Trophoblast cell (in vitro differentiated cells and primary cell): ENCODE results near the gene IPO8. TPM values are rescaled to one million over a fixed set of nuclear protein-coding genes. Genes with fewer than 3 reads are reported as not detected.

ENCODE experiments used
- DNase-seq, 2 donors: peaks; one replicate each; pipeline ENCODE4 v3.0.0-alpha.2; 2016
- H2AFZ ChIP-seq: 2 replicates; pipeline ENCODE4 v1.6.1; 2013; ENCODE audit warnings: low read length, moderate library complexity, mild to moderate bottlenecking; ENCODE audit not compliant: insufficient read depth, poor library complexity
- H2AK5ac ChIP-seq: 2 replicates; pipeline ENCODE4 v1.6.1; 2013; ENCODE audit warnings: mild to moderate bottlenecking, low read length
- H2BK120ac ChIP-seq: 2 replicates; pipeline ENCODE4 v1.6.1; 2013; ENCODE audit warnings: low read length, mild to moderate bottlenecking, moderate library complexity; ENCODE audit not compliant: insufficient read depth, poor library complexity
- H2BK12ac ChIP-seq: 2 replicates; pipeline ENCODE4 v1.6.1; 2013; ENCODE audit warnings: mild to moderate bottlenecking, low read length, moderate library complexity
- H2BK5ac ChIP-seq: 2 replicates; pipeline ENCODE4 v1.6.1; 2013; ENCODE audit warnings: low read length, low read depth, moderate library complexity, mild to moderate bottlenecking; ENCODE audit not compliant: poor library complexity
- H3K14ac ChIP-seq: 2 replicates; pipeline ENCODE4 v1.6.1; 2013; ENCODE audit warnings: mild to moderate bottlenecking, low read length
- H3K18ac ChIP-seq: 2 replicates; pipeline ENCODE4 v1.6.1; 2013; ENCODE audit warnings: mild to moderate bottlenecking, low read length
- H3K23ac ChIP-seq: 2 replicates; pipeline ENCODE4 v1.6.1; 2013; ENCODE audit warnings: low read length
- H3K27ac ChIP-seq: 2 replicates; pipeline ENCODE4 v1.5.1; 2013; ENCODE audit warnings: low read depth, mild to moderate bottlenecking, inconsistent platforms, low read length, moderate library complexity
- H3K27me3 ChIP-seq: 2 replicates; pipeline ENCODE4 v1.6.1; 2013; ENCODE audit warnings: inconsistent platforms, mild to moderate bottlenecking, low read length, moderate library complexity; ENCODE audit not compliant: insufficient read depth
- H3K36me3 ChIP-seq, 2 experiments: 1 replicate in 1 of 2; 2 replicates in 1 of 2; pipeline ENCODE4 v1.6.1; 2013; ENCODE audit warnings: low read length in 2 of 2, mild to moderate bottlenecking in 2 of 2, moderate library complexity in 1 of 2; ENCODE audit not compliant: insufficient read depth in 2 of 2, control insufficient read depth in 1 of 2
- H3K4ac ChIP-seq: 2 replicates; pipeline ENCODE4 v1.6.1; 2013; ENCODE audit warnings: low read depth, mild to moderate bottlenecking, low read length, moderate library complexity
- H3K4me1 ChIP-seq, 2 experiments: 1 replicate in 1 of 2; 2 replicates in 1 of 2; pipeline ENCODE4 v1.6.1; 2013; ENCODE audit warnings: low read length in 2 of 2, mild to moderate bottlenecking in 2 of 2, moderate library complexity in 1 of 2; ENCODE audit not compliant: insufficient read depth in 2 of 2, control insufficient read depth in 1 of 2
- H3K4me2 ChIP-seq: 2 replicates; pipeline ENCODE4 v1.6.1; 2013; ENCODE audit warnings: inconsistent platforms, mild to moderate bottlenecking, low read length, moderate library complexity
- H3K4me3 ChIP-seq: 2 replicates; pipeline ENCODE4 v1.5.1; 2013; ENCODE audit warnings: mild to moderate bottlenecking, low read depth, low read length, inconsistent platforms
- H3K79me1 ChIP-seq: one replicate; pipeline ENCODE4 v1.6.1; 2013; ENCODE audit warnings: low read length
- H3K79me2 ChIP-seq: 2 replicates; pipeline ENCODE4 v1.6.1; 2013; ENCODE audit warnings: low read length, mild to moderate bottlenecking; ENCODE audit not compliant: control insufficient read depth, insufficient read depth, poor library complexity
- H3K9ac ChIP-seq: 2 replicates; pipeline ENCODE4 v1.6.1; 2013; ENCODE audit warnings: mild to moderate bottlenecking, low read length
- H3K9me3 ChIP-seq: 2 replicates; pipeline ENCODE4 v1.6.1; 2013; ENCODE audit warnings: low read depth, mild to moderate bottlenecking, control low read depth, inconsistent platforms, low read length; ENCODE audit not compliant: insufficient read depth
- H4K12ac ChIP-seq: 2 replicates; pipeline ENCODE4 v1.6.1; 2013; ENCODE audit warnings: low read depth, mild to moderate bottlenecking, low read length, moderate library complexity
- H4K8ac ChIP-seq: 2 replicates; pipeline ENCODE4 v1.6.1; 2013; ENCODE audit warnings: low read depth, mild to moderate bottlenecking, low read length, moderate library complexity
- H4K91ac ChIP-seq: one replicate; pipeline ENCODE4 v1.6.1; 2013; ENCODE audit warnings: low read depth, mild to moderate bottlenecking, low read length, moderate library complexity
- WGBS: extraction: QIAGEN DNeasy Blood & Tissue Kit; methylation state at CpG from one replicate; pipeline ENCODE4 v1.1.7; 2013; ENCODE audit warnings: missing lambda C conversion rate; ENCODE audit not compliant: insufficient read length, insufficient coverage; ENCODE audit errors: extremely low coverage; 5-methylcytosine and 5-hydroxymethylcytosine counted together
- polyA plus RNA-seq: library from polyadenylated mRNA; stranded (reverse); fragments of 200-250 nt; gene quantifications from 2 replicates; pipeline ENCODE4 v1.2.3, GENCODE V29; 2013

Gene IPO8
- 16.2 and 16.7 TPM in 2 replicates for polyA plus RNA-seq

GRCh38 chr12:30695199-30696102 lies at the start of gene IPO8:
TSS of gene IPO8 (minus strand) at chr12:30695869. CDS start at chr12:30695647, 222 bp downstream.
- H3K79me2 ChIP-seq = peaks cover 5% of the 10 kb centered on the region
- peak; percentile 84 to 91 for DNase-seq
- peak within 1 kb of the TSS; percentile 30 for H3K27ac ChIP-seq
- H2BK120ac ChIP-seq = peak within 1 kb of the TSS; percentile 75
- H3K9ac ChIP-seq = peak within 1 kb of the TSS; percentile 75
- H2AK5ac ChIP-seq = peak within 1 kb of the TSS; percentile 9
- H3K14ac ChIP-seq = peak within 1 kb of the TSS; percentile 84
- peak within 1 kb of the TSS; percentile 88 for H3K18ac ChIP-seq
- H3K27me3 ChIP-seq = no peaks in the 10 kb centered on the region
- no peak within 1 kb of the TSS for H3K23ac ChIP-seq
- H3K4me2 ChIP-seq = peak within 1 kb of the TSS; percentile 87
- H3K4ac ChIP-seq = peak within 1 kb of the TSS; percentile 75
- no CpG with 5 or more reads among the region's 71 CpGs for WGBS
- H2BK5ac ChIP-seq = peak within 1 kb of the TSS; percentile 80
- H3K4me1 ChIP-seq = peaks cover 4 to 8% of the 10 kb centered on the region in 2 experiments
- no peaks in the 10 kb centered on the region for H3K36me3 ChIP-seq
- H3K79me1 ChIP-seq = peaks cover 8% of the 10 kb centered on the region
- H3K4me3 ChIP-seq = peak within 1 kb of the TSS; percentile 89
- H4K91ac ChIP-seq = peak within 1 kb of the TSS; percentile 77
- peak within 1 kb of the TSS; percentile 12 for H2BK12ac ChIP-seq
- H2AFZ ChIP-seq = peak within 1 kb of the TSS; percentile 90
- peak within 1 kb of the TSS; percentile 79 for H4K12ac ChIP-seq
- H3K9me3 ChIP-seq = no peaks in the 10 kb centered on the region
- H4K8ac ChIP-seq = peak within 1 kb of the TSS; percentile 70

- H3K79me1 ChIP-seq = no peaks in the 10 kb centered on the region
- H3K23ac ChIP-seq = no peak overlapping the region
- no peaks in the 10 kb centered on the region for H3K9me3 ChIP-seq
- no peak overlapping the region for H2BK120ac ChIP-seq
- no peak overlapping the region for H2BK12ac ChIP-seq
- H4K12ac ChIP-seq = no peak overlapping the region
- H2AFZ ChIP-seq = no peak overlapping the region
- no peak overlapping the region for H3K4me3 ChIP-seq
- H3K79me2 ChIP-seq = no peaks in the 10 kb centered on the region
- no peak overlapping the region for H2BK5ac ChIP-seq
- peaks cover 3% of the 10 kb centered on the region in 2 experiments for H3K36me3 ChIP-seq
- H3K14ac ChIP-seq = no peak overlapping the region
- H3K4ac ChIP-seq = no peak overlapping the region
- no peak overlapping the region for H3K27ac ChIP-seq
- DNase-seq = no peak
- H4K91ac ChIP-seq = no peak overlapping the region
- WGBS = no CpG with 5 or more reads among the region's 2 CpGs
- H2AK5ac ChIP-seq = no peak overlapping the region
- no peaks in the 10 kb centered on the region for H3K27me3 ChIP-seq
- no peak overlapping the region for H3K4me2 ChIP-seq
- H4K8ac ChIP-seq = no peak overlapping the region
- no peak overlapping the region for H3K9ac ChIP-seq
- H3K18ac ChIP-seq = no peak overlapping the region
- no peaks in the 10 kb centered on the region for H3K4me1 ChIP-seq
Observed at GRCh38 chr12:30744321-30744720, 48.7 kb upstream of the IPO8 start.

GRCh38 chr12:30740274-30740673 lies 44.6 kb upstream of the IPO8 start:
- H3K79me1 ChIP-seq = no peaks in the 10 kb centered on the region
- H3K4ac ChIP-seq = no peak overlapping the region
- no peak overlapping the region for H3K23ac ChIP-seq
- H2BK120ac ChIP-seq = no peak overlapping the region
- H3K4me3 ChIP-seq = no peak overlapping the region
- no peak overlapping the region for H3K18ac ChIP-seq
- no peak for DNase-seq
- no peak overlapping the region for H3K27ac ChIP-seq
- H3K27me3 ChIP-seq = no peaks in the 10 kb centered on the region
- no peaks in the 10 kb centered on the region for H3K4me1 ChIP-seq
- H4K91ac ChIP-seq = no peak overlapping the region
- no peak overlapping the region for H3K4me2 ChIP-seq
- no peak overlapping the region for H4K8ac ChIP-seq
- no peak overlapping the region for H3K14ac ChIP-seq
- H2BK5ac ChIP-seq = no peak overlapping the region
- no peak overlapping the region for H2BK12ac ChIP-seq
- peaks cover 0 to 3% of the 10 kb centered on the region in 2 experiments for H3K36me3 ChIP-seq
- no peak overlapping the region for H2AK5ac ChIP-seq
- no peaks in the 10 kb centered on the region for H3K79me2 ChIP-seq
- H4K12ac ChIP-seq = no peak overlapping the region
- no peak overlapping the region for H2AFZ ChIP-seq
- no peak overlapping the region for H3K9ac ChIP-seq
- no peaks in the 10 kb centered on the region for H3K9me3 ChIP-seq

GRCh38 chr12:30739020-30739419 lies 43.4 kb upstream of the IPO8 start:
- H3K4me2 ChIP-seq = no peak overlapping the region
- no peak overlapping the region for H4K8ac ChIP-seq
- no peaks in the 10 kb centered on the region for H3K4me1 ChIP-seq
- H2BK5ac ChIP-seq = no peak overlapping the region
- no peak overlapping the region for H4K91ac ChIP-seq
- H2AK5ac ChIP-seq = no peak overlapping the region
- no peak overlapping the region for H2BK120ac ChIP-seq
- no CpG with 5 or more reads among the region's 2 CpGs for WGBS
- H3K36me3 ChIP-seq = peaks cover 0 to 3% of the 10 kb centered on the region in 2 experiments
- no peak overlapping the region for H3K27ac ChIP-seq
- H3K23ac ChIP-seq = no peak overlapping the region
- no peak overlapping the region for H3K18ac ChIP-seq
- DNase-seq = no peak
- H3K4ac ChIP-seq = no peak overlapping the region
- no peaks in the 10 kb centered on the region for H3K27me3 ChIP-seq
- H4K12ac ChIP-seq = no peak overlapping the region
- H3K79me2 ChIP-seq = no peaks in the 10 kb centered on the region
- H2BK12ac ChIP-seq = no peak overlapping the region
- H3K4me3 ChIP-seq = no peak overlapping the region
- H3K9ac ChIP-seq = no peak overlapping the region
- no peaks in the 10 kb centered on the region for H3K9me3 ChIP-seq
- no peak overlapping the region for H3K14ac ChIP-seq
- H3K79me1 ChIP-seq = no peaks in the 10 kb centered on the region
- no peak overlapping the region for H2AFZ ChIP-seq
